ENCODE measurements around the gene ZNF76. TPM values are rescaled to one million over a fixed set of nuclear protein-coding genes. Genes with fewer than 3 reads are reported as not detected.

ZNF76 gene
- total and polyA plus RNA-seq, 9 of the 15 experiments (the other 6 are each of a cell fraction or from before 2014, with no cell fraction given) = 1.2 to 17.8 (median 10.7) TPM

- TF ChIP-seq USF1 (CRISPR knock-in tag; IDR thresholded peaks at IDR 0.05) = 0 out of 2 replicates have a peak, but pooled peaks have one; percentile 19
- no peak for TF ChIP-seq TOE1 (IDR thresholded peaks at IDR 0.05; ENCODE audit: borderline replicate concordance)
- TF ChIP-seq TOE1 (CRISPR knock-in tag; IDR thresholded peaks at IDR 0.05; ENCODE audit: borderline replicate concordance, low read depth) = no peak; the same call in 1 of the 2 replicates
- no peak; the same call in 1 of the 2 replicates for TF ChIP-seq ZC3H11A (IDR thresholded peaks at IDR 0.05; ENCODE audit: low read depth, low read length)
- no peak for TF ChIP-seq TEAD2 (tag; IDR thresholded peaks at IDR 0.05)
- TF ChIP-seq GABPB1 (CRISPR knock-in tag; IDR thresholded peaks at IDR 0.05) = peak; percentile 85
- TF ChIP-seq ZNF274 (IDR thresholded peaks at IDR 0.05; ENCODE audit: borderline replicate concordance, low read depth, low read length) = no peak
- TF ChIP-seq CHD2 (IDR thresholded peaks at IDR 0.05; ENCODE audit: low read depth, low read length) = peak; percentile 34; the same call in 1 of the 2 replicates
- TF ChIP-seq TFAM (CRISPR knock-in tag; conservative IDR thresholded peaks at IDR 0.05) = no peak
- TF ChIP-seq HMGN3 (IDR thresholded peaks at IDR 0.05; ENCODE audit: borderline replicate concordance, extremely low read depth, insufficient read length, low read depth, low read length) = peak; percentile 87
- TF ChIP-seq THRA (IDR thresholded peaks at IDR 0.05) = no peak
- TF ChIP-seq ZBTB26 (CRISPR knock-in tag; IDR thresholded peaks at IDR 0.05) = no peak
- TF ChIP-seq SP1 (CRISPR knock-in tag; IDR thresholded peaks at IDR 0.05) = peak; percentile 99
- no peak for TF ChIP-seq LARP7 (IDR thresholded peaks at IDR 0.05)
- TF ChIP-seq ZNF584 (CRISPR knock-in tag; IDR thresholded peaks at IDR 0.05; ENCODE audit: low read depth) = no peak
- no peak for TF ChIP-seq ZFPM2 (CRISPR knock-in tag; IDR thresholded peaks at IDR 0.05)
- no peak for TF ChIP-seq GATA2 (CRISPR knock-in tag; IDR thresholded peaks at IDR 0.05)
- TF ChIP-seq FOXK2 (conservative IDR thresholded peaks at IDR 0.05 in 1 of 2, IDR thresholded peaks at IDR 0.05 in 1 of 2; ENCODE audit: low read depth in 2 of 2) = no peak
- TF ChIP-seq RB1 (IDR thresholded peaks at IDR 0.05; ENCODE audit: low read depth) = peak; percentile 97
- peak; percentile 37; the same call in 1 of the 2 replicates for TF ChIP-seq ZNF143 (CRISPR knock-in tag; IDR thresholded peaks at IDR 0.05)
- TF ChIP-seq IRF2 (CRISPR knock-in tag; IDR thresholded peaks at IDR 0.05) = no peak
- no peak for TF ChIP-seq E2F8 (IDR thresholded peaks at IDR 0.05; ENCODE audit: low read depth, partially characterized antibody)
- no peak for TF ChIP-seq MTA1 (IDR thresholded peaks at IDR 0.05; ENCODE audit: borderline replicate concordance)
Observed at GRCh38 chr6:35342258-35343091, 82.9 kb downstream of the ZNF76 start, which contains the start of gene PPARD (continued).

Measured in K562 (cell line).